ENCODE measurements around the gene MYOT.

Gene MYOT

GRCh38 chr5:137828180-137828579 is 39.5 kb upstream of the MYOT start:
- TF ChIP-seq, protein P1, sequence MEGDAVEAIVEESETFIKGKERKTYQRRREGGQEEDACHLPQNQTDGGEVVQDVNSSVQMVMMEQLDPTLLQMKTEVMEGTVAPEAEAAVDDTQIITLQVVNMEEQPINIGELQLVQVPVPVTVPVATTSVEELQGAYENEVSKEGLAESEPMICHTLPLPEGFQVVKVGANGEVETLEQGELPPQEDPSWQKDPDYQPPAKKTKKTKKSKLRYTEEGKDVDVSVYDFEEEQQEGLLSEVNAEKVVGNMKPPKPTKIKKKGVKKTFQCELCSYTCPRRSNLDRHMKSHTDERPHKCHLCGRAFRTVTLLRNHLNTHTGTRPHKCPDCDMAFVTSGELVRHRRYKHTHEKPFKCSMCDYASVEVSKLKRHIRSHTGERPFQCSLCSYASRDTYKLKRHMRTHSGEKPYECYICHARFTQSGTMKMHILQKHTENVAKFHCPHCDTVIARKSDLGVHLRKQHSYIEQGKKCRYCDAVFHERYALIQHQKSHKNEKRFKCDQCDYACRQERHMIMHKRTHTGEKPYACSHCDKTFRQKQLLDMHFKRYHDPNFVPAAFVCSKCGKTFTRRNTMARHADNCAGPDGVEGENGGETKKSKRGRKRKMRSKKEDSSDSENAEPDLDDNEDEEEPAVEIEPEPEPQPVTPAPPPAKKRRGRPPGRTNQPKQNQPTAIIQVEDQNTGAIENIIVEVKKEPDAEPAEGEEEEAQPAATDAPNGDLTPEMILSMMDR (IDR thresholded peaks at IDR 0.05; ENCODE audit: low read depth, low read length): no peak
- Histone ChIP-seq H3K27me3 (no peaks in the 10 kb centered on the region), H3K4me1 (no peaks in the 10 kb centered on the region), H3K36me3 (no peaks in the 10 kb centered on the region), H3K9me3 (no peaks in the 10 kb centered on the region), H3K4me3 (ENCODE audit: low read depth, low read length) (no peak overlapping the region)
- no peak for DNase-seq

GRCh38 chr5:137828664-137829063 is 39.0 kb upstream of the MYOT start:
- Histone ChIP-seq H3K27me3 (no peaks in the 10 kb centered on the region), H3K4me1 (no peaks in the 10 kb centered on the region), H3K4me3 (ENCODE audit: low read depth, low read length) (no peak overlapping the region), H3K36me3 (no peaks in the 10 kb centered on the region), H3K9me3 (no peaks in the 10 kb centered on the region)
- TF ChIP-seq, protein P1 (IDR thresholded peaks at IDR 0.05; ENCODE audit: low read depth, low read length): no peak
- DNase-seq: no peak

DNA sequence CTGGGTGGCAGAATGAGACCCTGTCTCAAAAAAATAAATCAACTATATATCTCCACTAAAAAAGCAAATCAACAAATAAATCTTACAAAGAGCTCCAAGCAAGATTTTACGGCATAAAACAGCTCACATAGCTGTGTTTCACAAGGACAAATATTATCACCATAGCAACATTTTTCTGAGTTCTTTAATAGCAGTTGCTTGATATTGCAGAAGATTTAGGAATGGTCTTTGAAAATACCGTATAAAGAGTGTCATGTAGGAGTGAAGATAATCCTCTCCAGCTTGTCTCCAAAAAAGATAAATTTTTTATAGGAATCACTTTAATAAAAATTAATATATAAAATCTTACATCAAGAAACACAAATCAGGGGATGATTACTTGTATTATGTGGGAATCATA is 36.6 kb upstream of the MYOT start:
- Histone ChIP-seq H3K9me3 (no peaks in the 10 kb centered on the region), H3K36me3 (no peaks in the 10 kb centered on the region), H3K4me3 (ENCODE audit: low read depth, low read length) (no peak overlapping the region), H3K27me3 (no peaks in the 10 kb centered on the region), H3K4me1 (peaks cover 2% of the 10 kb centered on the region; the same call in 1 of the 2 replicates)
- DNase-seq: no peak
- TF ChIP-seq, protein P1 (IDR thresholded peaks at IDR 0.05; ENCODE audit: low read depth, low read length): no peak

GRCh38 chr5:137831526-137831925 is 36.1 kb upstream of the MYOT start:
- no peak overlapping the region for H3K4me3 ChIP-seq (ENCODE audit: low read depth, low read length)
- H3K27me3 ChIP-seq: no peaks in the 10 kb centered on the region
- TF ChIP-seq, protein P1 (IDR thresholded peaks at IDR 0.05; ENCODE audit: low read depth, low read length): no peak
- H3K36me3 ChIP-seq: no peaks in the 10 kb centered on the region
- DNase-seq: no peak
- no peaks in the 10 kb centered on the region for H3K9me3 ChIP-seq
- peaks cover 3% of the 10 kb centered on the region; the same call in 1 of the 2 replicates for H3K4me1 ChIP-seq

- no peak for DNase-seq
- Histone ChIP-seq H3K4me1 (peaks cover 10% of the 10 kb centered on the region; the same call in 1 of the 2 replicates), H3K27me3 (no peaks in the 10 kb centered on the region), H3K36me3 (no peaks in the 10 kb centered on the region), H3K9me3 (no peaks in the 10 kb centered on the region), H3K4me3 (ENCODE audit: low read depth, low read length) (no peak overlapping the region)
- TF ChIP-seq, protein P1 (IDR thresholded peaks at IDR 0.05; ENCODE audit: low read depth, low read length): no peak
Observed at GRCh38 chr5:137832416-137832815, 35.2 kb upstream of the MYOT start.

- TF ChIP-seq, protein P1 (IDR thresholded peaks at IDR 0.05; ENCODE audit: low read depth, low read length): no peak
- Histone ChIP-seq H3K4me1 (peaks cover 10% of the 10 kb centered on the region; the same call in 1 of the 2 replicates), H3K4me3 (ENCODE audit: low read depth, low read length) (no peak overlapping the region), H3K36me3 (no peaks in the 10 kb centered on the region), H3K27me3 (no peaks in the 10 kb centered on the region), H3K9me3 (no peaks in the 10 kb centered on the region)
- DNase-seq: no peak
Observed at GRCh38 chr5:137833463-137833862, 34.2 kb upstream of the MYOT start.

Data from BE2C (cell line).